KMS-11 (cell line): ENCODE results near the gene PAOX.

Experiments
- H2AFZ ChIP-seq: fragments of 200-600 bp; sonication (generic); 2 replicates; pipeline ENCODE4 v1.6.1; 2016; ENCODE audit warnings: antibody characterized with exemption, mixed run types, low read depth
- H3K27ac ChIP-seq: fragments of 200-600 bp; sonication (generic); 2 replicates; pipeline ENCODE4 v1.6.1; 2016; ENCODE audit warnings: mild to moderate bottlenecking, mixed run types
- H3K27me3 ChIP-seq: fragments of 200-600 bp; sonication (generic); 2 replicates; pipeline ENCODE4 v1.6.1; 2017; ENCODE audit warnings: mild to moderate bottlenecking, low read depth, mixed run types, moderate library complexity; ENCODE audit not compliant: insufficient read depth
- H3K36me3 ChIP-seq: fragments of 200-600 bp; sonication (generic); 2 replicates; pipeline ENCODE4 v1.6.1; 2017; ENCODE audit warnings: mild to moderate bottlenecking, mixed run types; ENCODE audit not compliant: insufficient read depth
- H3K4me1 ChIP-seq: fragments of 200-600 bp; sonication (generic); 2 replicates; pipeline ENCODE4 v1.6.1; 2016; ENCODE audit warnings: mild to moderate bottlenecking, low read depth, mixed run types; ENCODE audit not compliant: poor library complexity, severe bottlenecking
- H3K4me2 ChIP-seq: fragments of 200-600 bp; sonication (generic); 2 replicates; pipeline ENCODE4 v1.7.0; 2016; ENCODE audit warnings: mild to moderate bottlenecking, mixed run types
- H3K4me3 ChIP-seq: fragments of 200-600 bp; sonication (generic); IDR thresholded peaks from 2 replicates; pipeline ENCODE4 v1.6.1; 2017; ENCODE audit warnings: low read depth, low read length, mixed read lengths; ENCODE audit not compliant: insufficient read depth
- H3K79me2 ChIP-seq: fragments of 200-600 bp; sonication (generic); 2 replicates; pipeline ENCODE4 v1.6.1; 2016; ENCODE audit warnings: low read depth, mixed run types; ENCODE audit not compliant: insufficient read depth
- H3K9ac ChIP-seq: fragments of 200-600 bp; sonication (generic); 2 replicates; pipeline ENCODE4 v1.6.1; 2016; ENCODE audit warnings: mild to moderate bottlenecking, mixed run types
- H4K20me1 ChIP-seq: fragments of 200-600 bp; sonication (generic); 2 replicates; pipeline ENCODE4 v1.6.1; 2016; ENCODE audit warnings: mild to moderate bottlenecking, mixed run types; ENCODE audit not compliant: insufficient read depth
- CTCF ChIP-seq: fragments of 200-600 bp; sonication (generic); conservative IDR thresholded peaks from 2 replicates; pipeline ENCODE4 v1.6.1; 2017; ENCODE audit warnings: low read depth, mild to moderate bottlenecking, antibody characterized with exemption, low read length, moderate library complexity, mixed read lengths

The PAOX gene

GRCh38 chr10:133335246-133336117 lies 43.6 kb upstream of the PAOX start:
- Histone ChIP-seq H4K20me1 (no peaks in the 10 kb centered on the region), H3K4me3 (no peak overlapping the region), H3K27me3 (peaks cover 21% of the 10 kb centered on the region), H3K79me2 (no peaks in the 10 kb centered on the region), H3K27ac (no peak overlapping the region), H3K4me2 (no peak overlapping the region), H3K36me3 (no peaks in the 10 kb centered on the region), H3K9ac (no peak overlapping the region), H2AFZ (no peak overlapping the region), H3K4me1 (no peaks in the 10 kb centered on the region)
- no peak for TF ChIP-seq CTCF

GRCh38 chr10:133336118-133336576 lies 42.9 kb upstream of the PAOX start:
- Histone ChIP-seq H3K4me2 (no peak overlapping the region), H3K36me3 (no peaks in the 10 kb centered on the region), H3K9ac (no peak overlapping the region), H2AFZ (no peak overlapping the region), H4K20me1 (no peaks in the 10 kb centered on the region), H3K27ac (no peak overlapping the region), H3K4me3 (no peak overlapping the region), H3K4me1 (no peaks in the 10 kb centered on the region), H3K27me3 (peaks cover 21% of the 10 kb centered on the region), H3K79me2 (no peaks in the 10 kb centered on the region)
- TF ChIP-seq CTCF, result no peak

GRCh38 chr10:133336577-133337369 lies 42.3 kb upstream of the PAOX start, which contains the start of gene CALY:
Gene CALY (minus strand): TSS chr10:133336896. CDS start chr10:133328989, 7,907 bp downstream.
- Histone ChIP-seq H3K4me2 (no peak within 1 kb of the TSS), H2AFZ (no peak within 1 kb of the TSS), H3K27ac (no peak within 1 kb of the TSS), H3K9ac (no peak within 1 kb of the TSS), H4K20me1 (no peaks in the 10 kb centered on the region), H3K4me1 (no peaks in the 10 kb centered on the region), H3K27me3 (peaks cover 19% of the 10 kb centered on the region), H3K79me2 (no peaks in the 10 kb centered on the region), H3K36me3 (no peaks in the 10 kb centered on the region), H3K4me3 (no peak within 1 kb of the TSS)
- TF ChIP-seq CTCF, result no peak

GRCh38 chr10:133337370-133337725 lies 41.7 kb upstream of the PAOX start:
- Histone ChIP-seq H3K36me3 (no peaks in the 10 kb centered on the region), H3K4me3 (no peak overlapping the region), H3K27me3 (peaks cover 20% of the 10 kb centered on the region), H3K4me1 (no peaks in the 10 kb centered on the region), H2AFZ (no peak overlapping the region), H4K20me1 (no peaks in the 10 kb centered on the region), H3K27ac (no peak overlapping the region), H3K79me2 (no peaks in the 10 kb centered on the region), H3K4me2 (no peak overlapping the region), H3K9ac (no peak overlapping the region)
- TF ChIP-seq CTCF, result no peak
